Measurements from ENCODE around the gene HSD17B14. TPM values are rescaled to one million over a fixed set of nuclear protein-coding genes. Genes with fewer than 3 reads are reported as not detected.

Gene HSD17B14
- total RNA-seq, 1 donor from 2014 or later, result 9.8 TPM

GRCh38 chr19:48859711-48860572 is 23.7 kb upstream of the HSD17B14 start:
- intact Hi-C loops (cut with DNase I), result no loop called here

GRCh38 chr19:48858984-48859710 is 22.9 kb upstream of the HSD17B14 start:
- H3K4me1 ChIP-seq, result no peaks in the 10 kb centered on the region
- intact Hi-C loops (cut with DNase I), result no loop called here
- no peak overlapping the region for H3K4me3 ChIP-seq
- H3K9me3 ChIP-seq, result no peaks in the 10 kb centered on the region
- H3K36me3 ChIP-seq, result no peaks in the 10 kb centered on the region
- DNase-seq (ENCODE audit: low spot score in 2 of 2), result no peak
- H3K27ac ChIP-seq, result no peak overlapping the region
- no peak for TF ChIP-seq CTCF (IDR thresholded peaks at IDR 0.05)
- H3K27me3 ChIP-seq, result no peaks in the 10 kb centered on the region

More at GRCh38 chr19:48859711-48860572, 23.7 kb upstream of the HSD17B14 start:
- no peak overlapping the region for H3K4me3 ChIP-seq
- no peaks in the 10 kb centered on the region for H3K27me3 ChIP-seq
- H3K27ac ChIP-seq, result no peak overlapping the region
- H3K4me1 ChIP-seq, result no peaks in the 10 kb centered on the region
- H3K9me3 ChIP-seq, result no peaks in the 10 kb centered on the region
- H3K36me3 ChIP-seq, result no peaks in the 10 kb centered on the region
- no peak for DNase-seq (ENCODE audit: low spot score in 2 of 2)
- no peak for TF ChIP-seq CTCF (IDR thresholded peaks at IDR 0.05)

- H3K27ac ChIP-seq, result no peak overlapping the region
- no peaks in the 10 kb centered on the region for H3K9me3 ChIP-seq
- H3K36me3 ChIP-seq, result no peaks in the 10 kb centered on the region
- DNase-seq (ENCODE audit: low spot score in 2 of 2), result no peak
- no peak for TF ChIP-seq CTCF (IDR thresholded peaks at IDR 0.05)
- no peak overlapping the region for H3K4me3 ChIP-seq
- intact Hi-C loops (cut with DNase I), result no loop called here
- H3K27me3 ChIP-seq, result no peaks in the 10 kb centered on the region
- H3K4me1 ChIP-seq, result no peaks in the 10 kb centered on the region
Observed at GRCh38 chr19:48856921-48857320, 20.6 kb upstream of the HSD17B14 start.

- TF ChIP-seq CTCF (IDR thresholded peaks at IDR 0.05), result no peak
- DNase-seq (ENCODE audit: low spot score in 2 of 2), result no peak
- Histone ChIP-seq H3K9me3 (no peaks in the 10 kb centered on the region), H3K27me3 (no peaks in the 10 kb centered on the region), H3K27ac (no peak overlapping the region), H3K4me3 (no peak overlapping the region), H3K36me3 (no peaks in the 10 kb centered on the region), H3K4me1 (no peaks in the 10 kb centered on the region)
- intact Hi-C loops (cut with DNase I), result no loop called here
Observed at GRCh38 chr19:48854103-48854502, 17.8 kb upstream of the HSD17B14 start.

GRCh38 chr19:48853483-48853882 is 17.2 kb upstream of the HSD17B14 start:
- no peak overlapping the region for H3K27ac ChIP-seq
- H3K36me3 ChIP-seq, result no peaks in the 10 kb centered on the region
- no peak for DNase-seq (ENCODE audit: low spot score in 2 of 2)
- no peaks in the 10 kb centered on the region for H3K9me3 ChIP-seq
- TF ChIP-seq CTCF (IDR thresholded peaks at IDR 0.05), result no peak
- H3K4me3 ChIP-seq, result no peak overlapping the region
- intact Hi-C loops (cut with DNase I), result no loop called here
- no peaks in the 10 kb centered on the region for H3K4me1 ChIP-seq
- no peaks in the 10 kb centered on the region for H3K27me3 ChIP-seq
